DMS53 treated with DMSO at 0.1 percent for 48 hours (cell line): ENCODE measurements around the gene NRIP1.
"Not testable (repeated sequence)": the region's sequence is repeated elsewhere in the genome, so short reads cannot be mapped to it uniquely, and the experiment has no call there.

Experiments
- DNase-seq: peaks from one replicate; lab custom pipeline; 2025; ENCODE audit not compliant: unreplicated experiment; lab: John Stamatoyannopoulos, UW

The NRIP1 gene

GRCh38 chr21:15042531-15042930, 22.3 kb downstream of the NRIP1 start:
- DNase-seq = no peak

GRCh38 chr21:15039607-15040299, 25.0 kb downstream of the NRIP1 start:
- no peak for DNase-seq

GRCh38 chr21:15037900-15038293, 26.9 kb downstream of the NRIP1 start:
- no peak for DNase-seq

GRCh38 chr21:15037095-15037899, 27.5 kb downstream of the NRIP1 start:
- DNase-seq = no peak

- no peak for DNase-seq
Observed at GRCh38 chr21:15036189-15036588, 28.6 kb downstream of the NRIP1 start.

GRCh38 chr21:15034126-15034853, 30.5 kb downstream of the NRIP1 start:
- DNase-seq = no peak

- no peak for DNase-seq
Observed at GRCh38 chr21:15031790-15032357, 32.9 kb downstream of the NRIP1 start.

GRCh38 chr21:15031362-15031761, 33.4 kb downstream of the NRIP1 start:
- not testable (repeated sequence) for DNase-seq

GRCh38 chr21:15030861-15031260, 33.9 kb downstream of the NRIP1 start:
- DNase-seq = not testable (repeated sequence)

GRCh38 chr21:15029077-15029476, 35.7 kb downstream of the NRIP1 start:
- no peak for DNase-seq

GRCh38 chr21:15028186-15028585, 36.6 kb downstream of the NRIP1 start:
- no peak for DNase-seq

- no peak for DNase-seq
Observed at GRCh38 chr21:15027056-15027455, 37.7 kb downstream of the NRIP1 start.

- no peak for DNase-seq
Observed at GRCh38 chr21:15026370-15026769, 38.4 kb downstream of the NRIP1 start.

GRCh38 chr21:15023776-15024175, 41.0 kb downstream of the NRIP1 start:
- no peak for DNase-seq

GRCh38 chr21:15022608-15023261, 42.1 kb downstream of the NRIP1 start:
- DNase-seq = no peak

GRCh38 chr21:15020797-15021196, 44.0 kb downstream of the NRIP1 start:
- no peak for DNase-seq

GRCh38 chr21:15018382-15018781, 46.4 kb downstream of the NRIP1 start:
- DNase-seq = no peak

GRCh38 chr21:15015622-15016471, 49.0 kb downstream of the NRIP1 start:
- no peak for DNase-seq

GRCh38 chr21:15014221-15014620, 50.6 kb downstream of the NRIP1 start:
- no peak for DNase-seq

- no peak for DNase-seq
Observed at GRCh38 chr21:15011967-15012366, 52.8 kb downstream of the NRIP1 start.
